Endothelial cell of umbilical vein (primary cell): Measurements from ENCODE around the gene RNF5. TPM values are rescaled to one million over a fixed set of nuclear protein-coding genes. Genes with fewer than 3 reads are reported as not detected.

ENCODE experiments used
- BruUV-seq: library from RNA; stranded (reverse); fragments of 400-500 nt; replicated peaks from 2 replicates; lab custom pipeline; 2021; lab: Mats Ljungman, UMichigan
- CTCF ChIA-PET: fragments of 300-600, 350-600 bp; sonication (Branson Sonifier 250); formaldehyde crosslinking; loops from one replicate; lab custom pipeline; 2021; ENCODE audit warnings: antibody characterized with exemption, inconsistent platforms; lab: Charles Lee
- POLR2A ChIA-PET: fragments of 300-600, 350-600 bp; sonication (Branson Sonifier 250); formaldehyde crosslinking; loops from one replicate; lab custom pipeline; 2021; ENCODE audit warnings: antibody characterized with exemption, inconsistent platforms; lab: Charles Lee
- DNase-seq: peaks from one replicate; pipeline ENCODE4 v3.0.0-alpha.2; 2011; ENCODE audit warnings: low read depth, low spot score
- FAIRE-seq: peaks from 2 replicates; lab custom pipeline; 2011; peaks lifted over from hg19 to GRCh38; lab: Jason Lieb, UNC
- H2AFZ ChIP-seq: 2 replicates; pipeline ENCODE4 v1.6.0; 2012; ENCODE audit warnings: low read depth, low read length, control low read depth, inconsistent platforms
- H3K27ac ChIP-seq: 2 replicates; pipeline ENCODE4 v1.5.1; 2011; ENCODE audit warnings: low read depth, mild to moderate bottlenecking, control low read depth, low read length, moderate library complexity; ENCODE audit not compliant: insufficient read depth
- H3K27me3 ChIP-seq, 2 experiments: 2 replicates each; pipeline versions ENCODE4 v1.6.0 to v1.6.1; 2011; ENCODE audit warnings: low read length in 2 of 2, mixed read lengths in 1 of 2; ENCODE audit not compliant: control insufficient read depth in 2 of 2, insufficient read depth in 2 of 2
- H3K36me3 ChIP-seq, 2 experiments: 2 replicates in 1 of 2; 3 replicates in 1 of 2; pipeline ENCODE4 v1.5.1; 2011; ENCODE audit warnings: low read length in 2 of 2, mild to moderate bottlenecking in 1 of 2, moderate library complexity in 1 of 2; ENCODE audit not compliant: control insufficient read depth in 2 of 2, insufficient read depth in 2 of 2; ENCODE audit errors: extremely low read depth in 1 of 2
- H3K4me1 ChIP-seq: 3 replicates; pipeline ENCODE4 v1.5.1; 2011; ENCODE audit warnings: mild to moderate bottlenecking, low read length; ENCODE audit not compliant: control insufficient read depth, insufficient read depth; ENCODE audit errors: extremely low read depth
- H3K4me2 ChIP-seq: 2 replicates; pipeline ENCODE4 v1.6.1; 2011; ENCODE audit warnings: low read length, control low read depth, mixed read lengths; ENCODE audit not compliant: insufficient read depth
- H3K4me3 ChIP-seq, 3 experiments: fragments of 200-600 bp in 1 of 3; sonication (generic), shearing (Covaris generic) in 1 of 3; replicated peaks in 1 of 3; 2 replicates each; pipeline ENCODE4 v1.5.1; 2011 to 2016; ENCODE audit warnings: control low read depth in 3 of 3, low read length in 3 of 3, mild to moderate bottlenecking in 2 of 3, inconsistent platforms in 1 of 3, low read depth in 1 of 3, moderate library complexity in 1 of 3; ENCODE audit not compliant: insufficient read depth in 1 of 3
- H3K79me2 ChIP-seq: 2 replicates; pipeline ENCODE4 v1.6.0; 2012; ENCODE audit warnings: low read length, inconsistent platforms; ENCODE audit not compliant: control insufficient read depth, insufficient read depth
- H3K9ac ChIP-seq: replicated peaks from 2 replicates; pipeline ENCODE3; 2011; ENCODE audit warnings: low read length, control low read depth; ENCODE audit not compliant: insufficient read depth; ENCODE audit errors: extremely low read depth
- H3K9me1 ChIP-seq: replicated peaks from 3 replicates; pipeline ENCODE4 v1.6.0; 2011; ENCODE audit warnings: mild to moderate bottlenecking, low read length; ENCODE audit not compliant: control insufficient read depth, insufficient read depth; ENCODE audit errors: extremely low read depth
- H3K9me3 ChIP-seq: replicated peaks from 2 replicates; pipeline ENCODE4 v1.5.1; 2012; ENCODE audit warnings: low read length, inconsistent platforms; ENCODE audit not compliant: control insufficient read depth, insufficient read depth
- H4K20me1 ChIP-seq: replicated peaks from 2 replicates; pipeline ENCODE3; 2011; ENCODE audit warnings: mild to moderate bottlenecking, low read length; ENCODE audit not compliant: control insufficient read depth, insufficient read depth; ENCODE audit errors: extremely low read depth
- EZH2 ChIP-seq: IDR thresholded peaks from 2 replicates; pipeline ENCODE4 v1.6.1; 2012; ENCODE audit warnings: borderline replicate concordance, low read depth, mild to moderate bottlenecking, moderate library complexity, low read length, inconsistent platforms; ENCODE audit not compliant: severe bottlenecking
- FOS ChIP-seq: IDR thresholded peaks from 2 replicates; pipeline ENCODE4 v1.6.1; 2011; ENCODE audit warnings: mild to moderate bottlenecking, low read length, moderate library complexity, borderline replicate concordance; ENCODE audit not compliant: insufficient read depth
- GATA2 ChIP-seq: IDR thresholded peaks from 2 replicates; pipeline ENCODE4 v1.7.0; 2011; ENCODE audit warnings: low read depth, mild to moderate bottlenecking, moderate library complexity, mixed read lengths, low read length; ENCODE audit not compliant: insufficient read length, insufficient read depth
- JUN ChIP-seq: IDR thresholded peaks from 2 replicates; pipeline ENCODE4 v1.6.1; 2011; ENCODE audit warnings: borderline replicate concordance, low read depth; ENCODE audit not compliant: insufficient read length, insufficient read depth
- MYC ChIP-seq: IDR thresholded peaks from one replicate; pipeline ENCODE4 v1.6.1; 2011; ENCODE audit warnings: mild to moderate bottlenecking, low read depth, low read length
- POLR2A ChIP-seq: IDR thresholded peaks from 2 replicates; pipeline ENCODE4 v1.6.1; 2012; ENCODE audit warnings: low read depth, mild to moderate bottlenecking, control low read depth, low read length
- POLR2AphosphoS5 ChIP-seq: IDR thresholded peaks from 2 replicates; pipeline ENCODE4 v1.6.1; 2012; ENCODE audit warnings: low read depth, mild to moderate bottlenecking, control low read depth, low read length, moderate library complexity; ENCODE audit not compliant: insufficient read depth
- dilution Hi-C: fragments of 300-500 bp; cut with MboI; formaldehyde crosslinking; loops from one replicate; pipeline ENCODE4 v1.15.0; 2019; ENCODE audit warnings: low sequenced_read_pairs; ENCODE audit not compliant: extremely low pct_ligation_motif_present
- intact Hi-C: fragments of 100-400 bp; cut with micrococcal nuclease; formaldehyde crosslinking; loops from one replicate; pipeline ENCODE4 v1.10.0; 2022
- polyA plus RNA-seq, 4 experiments: library from polyadenylated mRNA; depleted of rRNA in 3 of 4; stranded (reverse) in 3 of 4; unstranded in 1 of 4; fragments of >200 nt; gene quantifications; 2 replicates each; pipeline versions ENCODE4 v1.2.1 to v1.2.3, GENCODE V29; 2011 to 2012; ENCODE audit warnings: missing spikeins in 1 of 4
- total RNA-seq: library from RNA; stranded (reverse); gene quantifications from 2 replicates; pipeline ENCODE4 v1.2.3, GENCODE V29; 2021
- TF ChIP-seq, protein P1 (sequence below), 2 donors: IDR thresholded peaks; 1 replicate in 1 of 2; 2 replicates in 1 of 2; pipeline ENCODE4 v1.5.1; 2011; ENCODE audit warnings: low read length in 2 of 2, mild to moderate bottlenecking in 2 of 2, moderate library complexity in 2 of 2, control low read depth in 1 of 2, inconsistent platforms in 1 of 2, low read depth in 1 of 2; ENCODE audit not compliant: insufficient read depth in 1 of 2; ENCODE audit errors: extremely low read depth in 1 of 2
- TF ChIP-seq, protein P2 (sequence below): IDR thresholded peaks from 2 replicates; pipeline ENCODE4 v1.6.1; 2011; ENCODE audit not compliant: insufficient read depth, insufficient read length

Gene RNF5
- total and polyA plus RNA-seq, 2 donors (not counting 3 experiments of a cell fraction or from before 2014, with no cell fraction given): 49.2 to 100 TPM

DNA sequence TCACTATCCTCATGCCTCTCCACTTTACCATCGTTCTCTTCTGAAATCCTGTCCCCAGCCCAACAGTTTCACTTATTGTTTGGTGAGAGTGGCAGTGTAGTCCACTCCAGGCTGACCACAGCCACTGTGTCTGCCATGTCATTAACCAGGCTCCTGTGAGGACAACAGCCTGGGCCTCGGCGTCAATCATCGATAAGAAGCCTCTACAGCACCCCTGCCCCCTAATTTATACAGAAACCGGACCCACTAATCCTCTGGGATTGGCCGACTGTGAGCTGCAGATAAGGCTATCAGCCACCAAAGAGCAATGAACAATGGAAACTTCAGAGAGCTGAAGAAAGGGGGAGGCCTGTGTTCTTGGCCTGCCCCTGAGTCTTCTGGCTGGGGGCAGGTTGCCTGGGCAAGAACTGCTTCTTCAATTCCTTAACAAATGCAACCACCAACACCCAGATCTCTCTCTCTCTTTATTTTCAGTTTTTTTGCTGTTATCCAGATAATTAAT is 10.4 kb upstream of the RNF5 start:
- TF ChIP-seq EZH2 (no peak), GATA2 (no peak), POLR2AphosphoS5 (no peak), MYC (no peak), POLR2A (no peak), JUN (no peak), FOS (no peak)
- TF ChIP-seq, protein P1, sequence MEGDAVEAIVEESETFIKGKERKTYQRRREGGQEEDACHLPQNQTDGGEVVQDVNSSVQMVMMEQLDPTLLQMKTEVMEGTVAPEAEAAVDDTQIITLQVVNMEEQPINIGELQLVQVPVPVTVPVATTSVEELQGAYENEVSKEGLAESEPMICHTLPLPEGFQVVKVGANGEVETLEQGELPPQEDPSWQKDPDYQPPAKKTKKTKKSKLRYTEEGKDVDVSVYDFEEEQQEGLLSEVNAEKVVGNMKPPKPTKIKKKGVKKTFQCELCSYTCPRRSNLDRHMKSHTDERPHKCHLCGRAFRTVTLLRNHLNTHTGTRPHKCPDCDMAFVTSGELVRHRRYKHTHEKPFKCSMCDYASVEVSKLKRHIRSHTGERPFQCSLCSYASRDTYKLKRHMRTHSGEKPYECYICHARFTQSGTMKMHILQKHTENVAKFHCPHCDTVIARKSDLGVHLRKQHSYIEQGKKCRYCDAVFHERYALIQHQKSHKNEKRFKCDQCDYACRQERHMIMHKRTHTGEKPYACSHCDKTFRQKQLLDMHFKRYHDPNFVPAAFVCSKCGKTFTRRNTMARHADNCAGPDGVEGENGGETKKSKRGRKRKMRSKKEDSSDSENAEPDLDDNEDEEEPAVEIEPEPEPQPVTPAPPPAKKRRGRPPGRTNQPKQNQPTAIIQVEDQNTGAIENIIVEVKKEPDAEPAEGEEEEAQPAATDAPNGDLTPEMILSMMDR (IDR thresholded peaks at IDR 0.05; ENCODE audit: extremely low read depth in 1 of 2, insufficient read depth in 1 of 2, low read depth in 1 of 2, low read length in 2 of 2): no peak
- TF ChIP-seq, protein P2, sequence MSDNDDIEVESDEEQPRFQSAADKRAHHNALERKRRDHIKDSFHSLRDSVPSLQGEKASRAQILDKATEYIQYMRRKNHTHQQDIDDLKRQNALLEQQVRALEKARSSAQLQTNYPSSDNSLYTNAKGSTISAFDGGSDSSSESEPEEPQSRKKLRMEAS: no peak
- H4K20me1 ChIP-seq: no peaks in the 10 kb centered on the region
- no TSS peak for BruUV-seq
- no peak for DNase-seq
- no peaks in the 10 kb centered on the region for H3K27me3 ChIP-seq
- ChIA-PET POLR2A (no interaction called here), CTCF (no interaction called here)
- no peaks in the 10 kb centered on the region for H3K4me1 ChIP-seq
- no peaks in the 10 kb centered on the region for H3K9me1 ChIP-seq
- dilution Hi-C loops (no loop called here), intact Hi-C loops (no loop called here)
- no peak overlapping the region for H3K9ac ChIP-seq
- no peak overlapping the region for H3K27ac ChIP-seq
- no peak overlapping the region for H3K4me2 ChIP-seq
- H3K9me3 ChIP-seq: no peaks in the 10 kb centered on the region
- no peak for FAIRE-seq
- H3K36me3 ChIP-seq: peaks cover 7 to 21% of the 10 kb centered on the region in 2 experiments
- H3K79me2 ChIP-seq: no peaks in the 10 kb centered on the region
- H2AFZ ChIP-seq: no peak overlapping the region
- no peak overlapping the region for H3K4me3 ChIP-seq
